ENCODE results near the gene TMPRSS13. TPM values are rescaled to one million over a fixed set of nuclear protein-coding genes. Genes with fewer than 3 reads are reported as not detected.

The TMPRSS13 gene
- total and polyA plus RNA-seq, 5 donors from 2014 or later = 0.57 to 3.4 (median 1.1) TPM

- Histone ChIP-seq H3K4me1 (ENCODE audit: control insufficient read depth, insufficient read depth, low read length, poor library complexity, severe bottlenecking) (no peaks in the 10 kb centered on the region), H3K9me3 (ENCODE audit: control insufficient read depth in 2 of 2, low read length in 2 of 2) (no peaks in the 10 kb centered on the region), H3K4me3 (ENCODE audit: low read depth, low read length) (no peak overlapping the region), H3K36me3 (ENCODE audit: control insufficient read depth, insufficient read depth, low read length) (no peaks in the 10 kb centered on the region), H3K27ac (ENCODE audit: insufficient read depth, low read length, poor library complexity, severe bottlenecking) (no peak overlapping the region), H3K27me3 (ENCODE audit: control insufficient read depth, insufficient read depth, low read length) (no peaks in the 10 kb centered on the region)
- Mint-ChIP-seq H3K36me3 (no peaks in the 10 kb centered on the region), H3K4me1 (peaks cover 0 to 3% (median 0%) of the 10 kb centered on the region in 4 donors), H3K9me3 (peaks cover 0 to 6% (median 0%) of the 10 kb centered on the region in 7 donors), H3K4me3 (no peak overlapping the region), H3K27me3 (peaks cover 15% of the 10 kb centered on the region), H3K27ac (no peak overlapping the region)
- no peak for DNase-seq
- ATAC-seq (ENCODE audit: low read depth in 2 of 2) = no peak
These were observed 71.3 kb downstream of the TMPRSS13 start for GRCh38 chr11:117857734-117858414.

- H3K4me1 Mint-ChIP-seq = no peaks in the 10 kb centered on the region
- Histone ChIP-seq H3K36me3 (ENCODE audit: control insufficient read depth, insufficient read depth, low read length) (no peaks in the 10 kb centered on the region), H3K4me1 (ENCODE audit: control insufficient read depth, insufficient read depth, low read length, poor library complexity, severe bottlenecking) (no peaks in the 10 kb centered on the region), H3K27ac (ENCODE audit: insufficient read depth, low read length, poor library complexity, severe bottlenecking) (no peak overlapping the region), H3K9me3 (ENCODE audit: control insufficient read depth in 2 of 2, low read length in 2 of 2) (no peaks in the 10 kb centered on the region), H3K4me3 (ENCODE audit: low read depth, low read length) (no peak overlapping the region), H3K27me3 (ENCODE audit: control insufficient read depth, insufficient read depth, low read length) (peaks cover 9% of the 10 kb centered on the region)
- ATAC-seq (ENCODE audit: low read depth in 2 of 2) (no peak), DNase-seq (no peak)
- H3K4me3 Mint-ChIP-seq = no peak overlapping the region
- no peaks in the 10 kb centered on the region for H3K36me3 Mint-ChIP-seq
- H3K27me3 Mint-ChIP-seq = peaks cover 29% of the 10 kb centered on the region
- H3K27ac Mint-ChIP-seq = no peak overlapping the region
- peaks cover 0 to 13% (median 3%) of the 10 kb centered on the region in 7 donors for H3K9me3 Mint-ChIP-seq
These were observed 73.1 kb downstream of the TMPRSS13 start for GRCh38 chr11:117855912-117856651.

DNA sequence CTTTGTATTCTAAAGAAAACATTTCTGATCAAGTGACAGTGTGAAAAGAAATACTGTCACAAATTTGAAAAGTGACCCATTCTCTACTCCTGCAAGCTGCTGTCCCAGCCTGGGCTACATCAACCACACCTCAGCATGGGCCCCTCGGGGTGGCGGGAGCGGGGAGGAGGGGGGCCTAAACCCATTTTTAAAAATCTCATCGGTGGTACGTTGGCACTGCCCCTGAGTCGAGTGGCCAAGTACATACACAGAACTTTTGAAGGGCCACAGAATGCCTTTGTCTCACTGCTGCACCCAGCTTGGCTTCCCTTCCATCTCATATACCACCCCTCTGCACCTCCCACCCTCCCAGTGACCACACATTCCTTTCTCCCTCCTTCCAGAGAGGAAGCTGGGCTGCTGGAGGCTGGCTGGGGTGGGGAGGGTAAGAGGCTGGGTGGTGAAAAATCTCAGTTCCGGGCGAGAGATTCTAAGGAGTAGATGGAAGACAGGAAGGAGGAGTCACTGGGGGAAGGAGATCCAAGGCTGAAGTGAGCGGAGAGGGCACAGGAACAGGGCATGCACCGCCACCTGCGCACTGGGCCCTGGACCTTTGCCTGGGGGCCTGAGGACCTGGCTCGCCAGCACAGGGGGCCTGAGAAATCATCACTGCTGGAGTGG is 73.9 kb downstream of the TMPRSS13 start:
- no peak for ATAC-seq (ENCODE audit: low read depth in 2 of 2)
- H3K4me1 Mint-ChIP-seq = no peaks in the 10 kb centered on the region
- H3K27ac Mint-ChIP-seq = no peak overlapping the region
- H3K9me3 ChIP-seq (ENCODE audit: control insufficient read depth in 2 of 2, low read length in 2 of 2) = no peaks in the 10 kb centered on the region
- no peaks in the 10 kb centered on the region for H3K36me3 ChIP-seq (ENCODE audit: control insufficient read depth, insufficient read depth, low read length)
- no peaks in the 10 kb centered on the region for H3K36me3 Mint-ChIP-seq
- H3K4me1 ChIP-seq (ENCODE audit: control insufficient read depth, insufficient read depth, low read length, poor library complexity, severe bottlenecking) = no peaks in the 10 kb centered on the region
- no peak overlapping the region for H3K4me3 ChIP-seq (ENCODE audit: low read depth, low read length)
- H3K27me3 ChIP-seq (ENCODE audit: control insufficient read depth, insufficient read depth, low read length) = peaks cover 9% of the 10 kb centered on the region
- peaks cover 30% of the 10 kb centered on the region for H3K27me3 Mint-ChIP-seq
- no peak for DNase-seq
- H3K9me3 Mint-ChIP-seq = peaks cover 0 to 13% (median 3%) of the 10 kb centered on the region in 7 donors
- no peak overlapping the region for H3K27ac ChIP-seq (ENCODE audit: insufficient read depth, low read length, poor library complexity, severe bottlenecking)
- H3K4me3 Mint-ChIP-seq = no peak overlapping the region

- ATAC-seq (ENCODE audit: low read depth in 2 of 2) (no peak), DNase-seq (no peak)
- no peak overlapping the region for H3K4me3 Mint-ChIP-seq
- Histone ChIP-seq H3K4me1 (ENCODE audit: control insufficient read depth, insufficient read depth, low read length, poor library complexity, severe bottlenecking) (no peaks in the 10 kb centered on the region), H3K27ac (ENCODE audit: insufficient read depth, low read length, poor library complexity, severe bottlenecking) (no peak overlapping the region), H3K27me3 (ENCODE audit: control insufficient read depth, insufficient read depth, low read length) (peaks cover 9% of the 10 kb centered on the region), H3K36me3 (ENCODE audit: control insufficient read depth, insufficient read depth, low read length) (no peaks in the 10 kb centered on the region), H3K4me3 (ENCODE audit: low read depth, low read length) (no peak overlapping the region), H3K9me3 (ENCODE audit: control insufficient read depth in 2 of 2, low read length in 2 of 2) (no peaks in the 10 kb centered on the region)
- H3K27me3 Mint-ChIP-seq = peaks cover 39% of the 10 kb centered on the region
- H3K9me3 Mint-ChIP-seq = peaks cover 0 to 13% (median 3%) of the 10 kb centered on the region in 7 donors
- no peaks in the 10 kb centered on the region for H3K4me1 Mint-ChIP-seq
- no peaks in the 10 kb centered on the region for H3K36me3 Mint-ChIP-seq
- peak overlapping the region in 1 of 3 donors; percentile 0 for H3K27ac Mint-ChIP-seq
These were observed 76.9 kb downstream of the TMPRSS13 start for GRCh38 chr11:117852309-117852708.

DNA sequence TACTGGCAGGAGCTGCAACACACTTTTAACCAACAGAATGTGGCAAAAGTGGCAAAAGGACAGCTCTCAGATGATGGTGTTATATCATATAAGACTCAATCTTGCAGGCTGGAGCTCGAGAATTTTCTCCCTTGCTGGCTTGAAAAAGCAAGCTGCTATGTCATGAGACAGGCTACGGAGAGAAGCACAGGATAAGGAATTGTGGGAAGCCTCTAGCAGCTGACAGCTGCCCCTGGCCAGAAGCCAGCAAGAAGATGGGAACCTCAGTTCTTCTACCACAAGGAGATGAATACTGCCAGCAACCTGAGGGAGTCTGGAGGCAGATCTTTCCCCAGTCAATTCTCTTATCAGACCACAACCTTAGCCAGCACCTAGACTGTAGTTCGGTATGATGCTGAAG is 77.3 kb downstream of the TMPRSS13 start:
- Mint-ChIP-seq H3K4me1 (no peaks in the 10 kb centered on the region), H3K36me3 (no peaks in the 10 kb centered on the region), H3K27ac (no peak overlapping the region), H3K4me3 (no peak overlapping the region), H3K9me3 (peaks cover 0 to 13% (median 3%) of the 10 kb centered on the region in 7 donors), H3K27me3 (peaks cover 39% of the 10 kb centered on the region)
- no peak overlapping the region for H3K27ac ChIP-seq (ENCODE audit: insufficient read depth, low read length, poor library complexity, severe bottlenecking)
- no peaks in the 10 kb centered on the region for H3K9me3 ChIP-seq (ENCODE audit: control insufficient read depth in 2 of 2, low read length in 2 of 2)
- DNase-seq (no peak), ATAC-seq (ENCODE audit: low read depth in 2 of 2) (no peak)
- H3K36me3 ChIP-seq (ENCODE audit: control insufficient read depth, insufficient read depth, low read length) = no peaks in the 10 kb centered on the region
- no peak overlapping the region for H3K4me3 ChIP-seq (ENCODE audit: low read depth, low read length)
- peaks cover 9% of the 10 kb centered on the region for H3K27me3 ChIP-seq (ENCODE audit: control insufficient read depth, insufficient read depth, low read length)
- H3K4me1 ChIP-seq (ENCODE audit: control insufficient read depth, insufficient read depth, low read length, poor library complexity, severe bottlenecking) = no peaks in the 10 kb centered on the region

GRCh38 chr11:117851106-117851505 is 78.1 kb downstream of the TMPRSS13 start:
- Mint-ChIP-seq H3K9me3 (peaks cover 0 to 13% (median 3%) of the 10 kb centered on the region in 7 donors), H3K27ac (no peak overlapping the region)

More at GRCh38 chr11:117851106-117851505, 78.1 kb downstream of the TMPRSS13 start:
- Histone ChIP-seq H3K27ac (ENCODE audit: insufficient read depth, low read length, poor library complexity, severe bottlenecking) (no peak overlapping the region), H3K36me3 (ENCODE audit: control insufficient read depth, insufficient read depth, low read length) (no peaks in the 10 kb centered on the region), H3K9me3 (ENCODE audit: control insufficient read depth in 2 of 2, low read length in 2 of 2) (no peaks in the 10 kb centered on the region), H3K4me3 (ENCODE audit: low read depth, low read length) (no peak overlapping the region), H3K4me1 (ENCODE audit: control insufficient read depth, insufficient read depth, low read length, poor library complexity, severe bottlenecking) (no peaks in the 10 kb centered on the region), H3K27me3 (ENCODE audit: control insufficient read depth, insufficient read depth, low read length) (peaks cover 9% of the 10 kb centered on the region)
- H3K27me3 Mint-ChIP-seq = peaks cover 37% of the 10 kb centered on the region
- no peaks in the 10 kb centered on the region for H3K36me3 Mint-ChIP-seq
- no peak for ATAC-seq (ENCODE audit: low read depth in 2 of 2)
- no peak for DNase-seq
- no peak overlapping the region for H3K4me3 Mint-ChIP-seq
- H3K4me1 Mint-ChIP-seq = no peaks in the 10 kb centered on the region

Data from CD4-positive, CD25-positive, alpha-beta regulatory T cell (primary cell).